ENCODE results near the gene ASXL2.

GRCh38 chr2:25788457-25788856 lies 89.8 kb downstream of the ASXL2 start:
- TF ChIP-seq BHLHE40 (IDR thresholded peaks at IDR 0.05; ENCODE audit: borderline replicate concordance): no peak
- no peak for TF ChIP-seq PKNOX1 (IDR thresholded peaks at IDR 0.05)
- no peak for TF ChIP-seq HDGF (IDR thresholded peaks at IDR 0.05; ENCODE audit: borderline replicate concordance)
- no peak for TF ChIP-seq SUZ12 (IDR thresholded peaks at IDR 0.05)
